Caki2 (cell line): ENCODE data around the gene NTRK1. TPM values are rescaled to one million over a fixed set of nuclear protein-coding genes. Genes with fewer than 3 reads are reported as not detected.
"Not testable (repeated sequence)": the region's sequence is repeated elsewhere in the genome, so short reads cannot be mapped to it uniquely, and the experiment has no call there.

ENCODE experiments used
- DNase-seq: peaks from one replicate; pipeline ENCODE4 v3.0.0-alpha.2; 2015; ENCODE audit warnings: low read depth
- in situ Hi-C: cut with HindIII; loops from 2 replicates; pipeline ENCODE4 v1.10.0; 2016; ENCODE audit warnings: low sequenced_read_pairs, low pct_unique_long_range_greater_than_20kb, mixed read lengths
- total RNA-seq: library from RNA; depleted of rRNA; stranded (reverse); fragments of >200 nt; shearing (Covaris generic); gene quantifications from 2 replicates; pipeline ENCODE4 v1.2.3, GENCODE V29; 2014; ENCODE audit warnings: low replicate concordance

NTRK1 gene
- total RNA-seq, 1 experiment from 2014 or later, result not detected

DNA sequence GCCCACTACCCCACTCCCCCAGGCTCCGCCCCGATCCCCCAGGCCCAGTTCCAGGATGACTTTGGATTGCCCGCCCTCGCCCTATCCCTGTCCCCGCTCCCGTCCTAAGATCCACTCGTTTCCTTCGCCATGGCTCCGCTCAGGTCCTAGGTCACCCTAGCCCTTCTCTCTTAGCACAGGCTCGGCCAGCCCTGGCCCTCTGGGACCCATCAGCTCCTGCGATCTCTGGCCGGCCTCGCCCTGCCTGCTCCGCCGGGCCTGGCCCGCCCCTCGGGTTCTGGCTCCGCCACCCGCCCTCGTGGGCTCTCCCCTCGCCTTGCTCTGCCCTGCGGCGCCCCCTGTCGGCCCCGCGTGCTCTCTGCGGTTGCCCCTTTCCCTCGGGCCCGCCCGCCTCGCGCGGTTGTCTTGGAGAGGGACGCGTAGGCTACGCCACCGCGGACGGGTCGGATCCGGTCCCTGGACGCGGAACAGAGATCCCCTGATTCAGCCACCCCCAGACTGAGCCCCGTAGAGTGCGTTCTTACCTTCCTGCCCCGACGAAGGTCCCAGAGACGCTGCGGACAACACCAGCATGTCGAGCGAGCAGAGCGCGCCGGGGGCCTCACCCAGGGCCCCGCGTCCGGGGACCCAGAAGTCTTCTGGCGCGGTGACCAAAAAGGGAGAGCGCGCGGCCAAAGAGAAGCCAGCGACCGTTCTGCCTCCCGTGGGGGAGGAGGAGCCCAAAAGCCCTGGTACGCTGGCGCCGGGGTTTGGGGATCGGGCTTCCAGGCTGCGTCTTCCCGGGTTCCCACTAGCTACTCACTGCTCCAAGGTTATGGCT, 59.8 kb downstream of the NTRK1 start, which contains the start of gene LRRC71:
LRRC71 (plus strand) TSS at position 400 of the 820 bp plus-strand sequence; CDS start at position 572, 172 bp downstream.
- in situ Hi-C loops, result no loop called here
- DNase-seq, result peak; percentile 71

DNA sequence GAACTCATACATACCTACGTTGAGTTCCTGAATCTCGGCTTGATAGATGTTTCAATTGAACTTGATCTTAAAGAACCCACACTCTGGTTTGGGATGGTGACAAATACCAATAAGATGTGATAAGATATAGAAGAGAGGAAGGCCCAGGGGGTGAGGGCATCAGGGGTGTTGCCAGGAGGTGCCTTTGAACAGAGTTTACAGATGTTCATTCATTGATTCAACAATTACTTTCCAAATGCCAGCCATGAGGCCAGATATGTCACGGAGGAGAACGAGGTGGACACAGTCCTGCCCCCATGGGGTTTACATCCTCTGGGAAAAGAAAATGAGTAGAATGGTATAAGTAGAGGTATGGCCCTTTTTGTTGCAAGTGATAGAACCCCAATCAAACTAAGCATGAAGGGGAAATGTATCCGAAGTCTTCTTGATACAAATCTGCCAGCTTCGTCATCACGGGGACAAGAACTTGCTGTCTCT, 60.4 kb downstream of the NTRK1 start:
- in situ Hi-C loops, result no loop called here
- no peak for DNase-seq

DNA sequence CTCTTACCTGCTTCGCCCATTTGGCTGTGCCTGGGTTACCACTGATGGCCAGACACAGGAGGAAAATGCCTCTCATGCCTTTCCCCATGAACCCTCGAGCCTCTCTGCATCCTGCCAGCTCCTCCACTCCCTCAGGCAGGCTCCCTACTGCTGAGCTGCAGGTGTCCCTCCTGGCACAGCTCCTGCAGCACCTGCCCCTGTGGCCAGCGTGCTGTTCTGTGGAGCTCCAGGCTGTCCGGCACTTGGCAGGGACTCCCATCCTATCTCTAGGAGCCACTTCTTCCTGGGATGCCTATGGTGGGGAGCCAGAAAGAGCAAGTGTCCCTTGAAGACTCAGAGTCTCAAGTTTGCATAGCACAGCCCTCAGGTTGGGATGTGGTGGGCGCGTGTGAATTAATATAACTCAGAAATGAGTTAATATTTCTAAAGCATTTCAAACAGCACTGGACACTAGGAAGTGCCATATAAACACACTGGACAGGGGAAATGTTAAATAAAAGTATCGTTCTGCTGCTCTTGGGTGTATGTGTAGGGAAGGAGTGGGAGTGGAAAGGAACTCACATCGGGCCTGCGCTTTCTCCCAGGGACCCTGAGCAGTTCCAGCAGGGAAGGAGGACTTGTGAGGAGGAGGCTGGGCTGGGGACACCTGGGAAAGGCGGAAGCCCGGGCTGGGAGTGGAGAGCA, 62.5 kb downstream of the NTRK1 start:
- DNase-seq, result no peak
- in situ Hi-C loops, result no loop called here

DNA sequence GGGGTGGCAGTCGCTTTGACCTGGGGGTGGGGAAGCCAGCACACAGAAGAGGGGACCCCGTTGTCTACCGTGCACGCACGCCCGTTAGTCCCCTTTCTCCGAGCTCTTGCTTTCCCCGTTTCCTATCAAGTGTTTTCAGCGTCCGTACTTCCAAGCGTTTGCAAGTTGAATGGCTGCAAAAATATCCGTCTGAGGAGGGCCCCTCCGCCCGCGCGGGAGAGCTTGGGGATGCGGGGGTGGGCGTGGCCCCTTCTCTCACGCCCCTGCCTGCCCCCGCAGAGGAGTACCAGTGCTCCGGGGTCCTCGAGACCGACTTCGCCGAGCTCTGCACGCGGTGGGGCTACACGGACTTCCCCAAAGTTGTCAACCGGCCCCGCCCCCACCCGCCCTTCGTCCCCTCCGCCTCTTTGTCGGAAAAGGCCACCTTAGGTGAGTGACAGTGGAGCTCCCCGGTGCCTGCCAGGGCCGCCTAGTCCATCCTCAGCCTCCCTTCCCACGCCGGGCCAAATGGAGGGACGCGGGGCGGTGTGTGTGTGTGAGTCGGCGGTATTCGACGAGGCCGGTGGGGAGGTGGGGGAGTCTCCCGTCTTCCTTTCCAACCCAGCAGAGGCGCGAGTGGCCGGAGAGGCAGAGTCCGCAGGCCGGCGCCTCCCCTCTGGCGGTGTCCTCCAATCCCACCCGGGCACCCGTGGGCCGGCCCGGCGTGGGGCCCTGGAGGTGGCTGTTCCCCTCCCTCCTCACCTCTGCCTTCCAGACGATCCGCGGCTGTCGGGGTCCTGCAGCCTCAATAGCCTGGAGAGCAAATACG, 63.2 kb downstream of the NTRK1 start:
- DNase-seq, result no peak
- in situ Hi-C loops, result no loop called here

DNA sequence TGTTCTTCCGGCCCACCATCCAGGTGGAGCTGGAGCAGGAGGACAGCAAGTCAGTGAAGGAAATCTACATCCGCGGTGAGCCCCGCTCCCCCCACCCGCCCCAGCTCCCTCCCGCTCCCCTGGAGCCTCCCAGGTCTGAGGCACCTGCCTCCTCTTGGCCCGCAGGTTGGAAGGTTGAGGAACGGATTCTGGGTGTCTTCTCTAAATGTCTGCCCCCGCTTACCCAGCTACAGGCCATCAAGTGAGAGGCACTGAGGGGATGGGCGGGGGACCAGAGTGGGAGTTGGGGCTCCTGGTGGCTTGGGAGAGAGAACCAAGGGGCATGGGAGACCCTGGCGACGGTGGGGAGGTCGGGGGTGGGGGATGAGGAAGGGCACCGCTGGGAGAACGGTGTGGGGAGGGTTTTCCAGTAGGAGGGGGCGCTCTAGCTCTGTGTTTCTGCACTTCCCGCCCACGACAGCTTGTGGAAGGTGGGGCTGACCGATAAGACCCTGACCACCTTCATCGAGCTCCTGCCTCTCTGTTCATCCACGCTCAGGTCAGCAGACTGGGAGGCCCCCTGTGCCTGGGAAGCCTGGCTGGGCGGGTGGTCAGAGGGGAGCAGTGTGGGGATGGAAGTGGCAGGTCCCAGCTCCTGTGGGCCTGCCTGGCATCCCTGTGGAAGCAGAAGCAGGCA, 64.0 kb downstream of the NTRK1 start:
- in situ Hi-C loops, result no loop called here
- DNase-seq, result no peak

DNA sequence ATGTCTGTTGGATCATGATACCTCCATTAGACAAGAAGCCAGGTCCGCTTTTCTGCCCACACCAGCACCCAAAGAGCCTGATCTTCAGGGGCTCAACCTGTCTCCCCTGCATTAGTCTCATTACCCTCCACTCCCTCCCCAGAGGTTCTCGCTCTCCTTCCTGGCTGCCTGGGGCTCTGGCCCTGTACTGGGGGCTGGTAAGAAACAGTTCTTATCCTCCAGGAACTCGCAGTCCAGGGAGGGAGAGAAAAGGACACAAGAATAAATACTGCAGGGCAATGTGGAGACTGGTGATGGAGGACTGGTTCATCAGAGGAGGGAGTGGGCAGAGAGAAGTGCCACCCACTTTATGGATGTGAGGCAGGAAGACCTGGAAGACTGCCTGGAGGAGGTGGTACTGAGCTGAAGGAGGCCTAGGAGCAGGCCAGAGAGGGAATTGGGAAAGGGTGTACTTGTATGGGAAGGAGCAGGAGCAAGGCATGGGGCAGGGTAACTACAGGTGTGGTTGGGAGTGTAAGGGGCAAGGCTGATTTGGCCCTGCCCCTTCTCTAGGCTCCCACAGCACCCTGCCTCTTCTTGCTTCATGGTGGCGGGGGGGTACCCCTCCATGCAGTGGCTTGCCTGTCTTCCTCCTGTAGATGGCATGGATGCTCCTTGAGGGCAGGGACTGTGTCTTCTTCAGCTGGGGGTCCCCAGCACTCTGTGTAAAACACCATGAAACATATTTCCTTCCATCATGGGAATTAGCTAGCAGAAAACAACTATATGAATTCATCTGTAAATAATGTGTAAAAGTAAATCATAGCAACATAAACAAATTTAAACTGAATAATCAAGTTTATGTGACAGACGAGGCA, 64.7 kb downstream of the NTRK1 start:
- DNase-seq, result no peak
- in situ Hi-C loops, result no loop called here

DNA sequence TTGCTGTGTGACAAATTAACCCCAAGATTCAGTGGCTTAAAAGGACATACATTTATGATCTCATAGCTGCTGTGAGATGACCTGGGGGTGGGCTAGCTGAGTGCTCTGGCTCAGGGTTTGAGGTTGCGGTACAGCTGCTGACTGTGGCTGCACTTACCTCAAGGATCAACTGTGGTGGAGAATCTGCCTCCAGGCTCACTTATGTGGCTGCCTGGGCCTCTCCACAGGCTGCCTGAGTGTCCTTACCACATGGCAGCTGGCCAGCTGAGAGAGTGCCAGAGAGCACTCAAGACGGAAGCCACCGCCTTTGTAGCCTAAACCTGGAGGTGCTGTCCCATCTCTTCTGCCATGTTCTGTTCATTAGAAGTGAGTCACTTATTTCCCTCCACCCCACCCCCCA, 65.5 kb downstream of the NTRK1 start:
- in situ Hi-C loops, result no loop called here
- peak; percentile 54 for DNase-seq

DNA sequence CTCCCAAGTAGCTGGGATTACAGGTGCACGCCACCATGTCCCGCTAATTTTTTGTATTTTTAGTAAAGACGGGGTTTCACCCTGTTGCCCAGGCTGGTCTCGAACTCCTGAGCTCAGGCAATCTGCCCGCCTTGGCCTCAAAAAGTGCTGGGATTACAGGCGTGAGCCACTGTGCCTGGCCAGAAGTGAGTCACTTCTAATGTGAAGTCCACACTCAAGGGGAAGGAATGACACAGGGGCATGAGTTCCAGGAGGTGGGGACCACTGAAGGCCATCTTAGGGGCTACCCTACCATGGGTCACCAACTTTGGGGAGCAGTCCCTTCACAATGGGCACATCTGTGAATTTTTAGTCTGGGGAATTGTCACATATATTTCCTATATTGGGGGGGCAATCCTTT, 66.0 kb downstream of the NTRK1 start:
- in situ Hi-C loops, DNase-seq: not testable (repeated sequence)

DNA sequence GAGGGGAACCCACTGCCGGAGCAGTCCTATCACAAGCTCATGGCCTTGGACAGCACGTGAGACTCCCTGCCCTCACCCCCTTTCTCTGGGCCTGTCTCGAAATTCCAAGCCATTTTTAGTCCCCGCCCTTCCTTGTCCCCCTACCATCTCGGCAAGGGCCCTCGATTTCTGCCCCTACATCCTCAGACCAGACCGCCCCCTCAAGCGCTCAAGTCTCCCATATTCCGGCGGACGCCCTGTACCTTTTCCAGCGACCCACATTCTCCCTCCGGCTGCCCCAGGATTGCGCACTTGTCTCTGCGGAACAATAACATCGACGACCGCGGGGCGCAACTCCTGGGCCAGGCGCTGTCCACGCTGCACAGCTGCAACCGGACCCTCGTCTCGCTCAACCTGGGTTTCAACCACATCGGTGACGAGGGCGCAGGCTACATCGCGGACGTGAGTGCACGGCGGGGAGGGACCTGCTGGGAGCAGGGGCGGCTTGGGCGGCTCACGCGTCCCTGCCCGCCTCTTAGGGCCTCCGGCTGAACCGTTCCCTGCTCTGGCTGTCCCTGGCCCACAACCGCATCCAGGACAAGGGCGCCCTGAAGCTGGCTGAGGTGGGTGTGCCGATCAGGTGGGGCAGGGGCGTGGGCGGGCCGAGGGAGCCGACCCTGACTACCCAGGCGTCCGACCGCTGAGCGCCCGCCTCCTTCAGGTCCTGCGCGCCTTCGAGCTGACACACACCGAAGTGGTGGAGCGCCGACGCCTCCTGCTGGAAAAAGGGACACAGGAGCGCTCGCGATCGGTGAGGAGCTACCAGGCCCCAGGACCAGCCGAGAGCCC, 66.8 kb downstream of the NTRK1 start:
- in situ Hi-C loops, result no loop called here
- DNase-seq, result peak; percentile 83

DNA sequence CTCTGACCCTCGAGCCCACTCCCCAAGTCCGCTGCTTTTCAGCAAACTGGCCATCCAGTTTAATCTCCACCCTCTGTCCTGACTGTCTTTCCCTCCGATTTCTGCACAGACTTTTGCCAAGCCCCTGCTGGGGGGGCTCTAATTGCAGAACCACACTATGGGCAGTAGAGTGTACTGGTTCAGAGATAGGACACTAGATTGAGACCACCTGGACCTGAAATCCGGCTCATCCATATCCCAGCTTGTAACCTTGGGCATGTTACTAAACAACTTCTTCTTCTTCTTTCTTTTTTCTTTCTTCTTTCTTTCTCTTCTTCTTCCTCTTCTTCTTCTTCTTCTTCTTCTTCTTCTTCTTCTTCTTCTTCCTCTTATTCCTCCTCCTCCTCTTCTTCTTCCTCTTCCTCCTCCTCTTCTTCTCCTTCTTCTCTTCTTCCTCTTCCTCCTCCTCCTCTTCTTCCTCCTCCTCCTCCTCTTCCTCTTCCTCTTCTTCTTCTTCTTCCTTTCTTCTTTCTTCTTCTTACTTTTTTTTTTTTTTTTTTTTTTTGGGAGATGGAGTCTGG, 67.5 kb downstream of the NTRK1 start:
- DNase-seq, result no peak
- in situ Hi-C loops, result no loop called here

DNA sequence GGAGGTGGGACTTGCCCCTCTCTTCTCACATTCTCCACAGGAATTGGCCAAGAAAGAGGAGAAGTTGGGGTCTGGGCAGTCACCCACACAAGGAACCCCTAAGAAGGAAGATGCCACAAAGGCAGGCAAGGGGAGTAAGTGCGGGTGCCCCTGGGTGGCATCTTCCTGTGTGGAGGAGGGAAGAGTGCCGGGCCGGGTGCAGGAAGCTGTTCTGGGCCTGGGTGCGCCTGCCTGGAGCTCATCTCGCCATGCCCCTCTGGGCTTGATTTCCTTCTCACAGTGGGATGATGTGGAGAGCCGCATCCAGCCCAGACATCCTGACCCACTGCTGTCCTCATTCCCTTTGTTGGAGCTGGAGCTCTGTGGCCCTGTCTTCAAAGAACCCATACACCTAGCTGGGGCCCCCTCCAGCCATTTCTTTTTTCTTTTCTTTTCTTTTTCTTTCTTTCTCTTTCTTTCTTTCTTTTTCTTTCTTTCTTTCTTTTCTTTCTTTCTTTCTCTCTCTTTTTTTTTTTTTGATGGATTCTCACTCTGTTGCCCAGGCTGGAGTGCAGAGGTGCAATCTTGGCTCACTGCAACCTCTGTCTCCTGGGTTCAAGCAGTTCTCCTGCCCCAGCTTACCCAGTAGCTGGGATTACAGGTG, 69.1 kb downstream of the NTRK1 start:
- DNase-seq, result no peak
- in situ Hi-C loops, result no loop called here

DNA sequence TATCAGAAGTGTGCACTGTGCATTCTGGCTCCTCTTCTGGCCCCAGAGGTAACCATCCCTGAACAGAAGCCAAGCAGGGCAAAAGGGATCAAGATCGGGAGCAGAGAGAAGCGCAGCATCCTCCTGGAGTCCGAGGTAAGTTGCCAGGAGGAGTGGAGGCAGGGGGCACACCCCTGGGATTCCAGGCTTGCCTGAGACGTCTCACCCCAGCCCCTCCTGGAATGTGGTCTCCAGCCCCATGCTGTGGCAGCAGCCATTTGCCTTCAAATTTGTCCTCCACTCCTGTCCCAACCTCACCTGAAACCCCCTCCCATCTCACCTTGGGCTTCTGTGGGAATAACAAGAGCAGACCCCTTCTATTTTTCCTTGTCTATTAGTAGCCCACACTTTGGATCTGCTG, 69.8 kb downstream of the NTRK1 start:
- in situ Hi-C loops, result no loop called here
- DNase-seq, result no peak
